ENCODE data around the gene BBS1. TPM values are rescaled to one million over a fixed set of nuclear protein-coding genes. Genes with fewer than 3 reads are reported as not detected.
A peak's percentile ranks its signal among the peaks of the same experiment; 100 is the strongest.

Gene BBS1
- total RNA-seq, 1 experiment from 2014 or later: 28.4 TPM

- Histone ChIP-seq H3K36me3 (ENCODE audit: low read depth, low read length) (no peaks in the 10 kb centered on the region), H3F3A (ENCODE audit: low read length, unreplicated experiment) (no peaks in the 10 kb centered on the region), H3K9me3 (ENCODE audit: low read length) (no peaks in the 10 kb centered on the region), H3K79me2 (ENCODE audit: low read length) (no peaks in the 10 kb centered on the region), H3K27me3 (ENCODE audit: low read length) (no peaks in the 10 kb centered on the region), H3K27ac (ENCODE audit: low read length) (no peak overlapping the region), H3K4me2 (ENCODE audit: low read length) (no peak overlapping the region), H3K9me2 (replicated peaks; ENCODE audit: low read length) (no peaks in the 10 kb centered on the region), H2AFZ (ENCODE audit: low read length) (no peak overlapping the region), H3K9ac (ENCODE audit: low read length) (no peak overlapping the region), H3K4me1 (ENCODE audit: insufficient read depth, low read length) (peaks cover 6% of the 10 kb centered on the region; the same call in 1 of the 2 replicates), H4K20me1 (ENCODE audit: low read length) (no peaks in the 10 kb centered on the region), H3K4me3 (ENCODE audit: low read length) (no peak overlapping the region)
- ATAC-seq: no peak
- DNase-seq: no peak
- no peak for TF ChIP-seq EZH2 (IDR thresholded peaks at IDR 0.05; ENCODE audit: low read length, unreplicated experiment)
- TF ChIP-seq EZH2phosphoT487 (IDR thresholded peaks at IDR 0.05; ENCODE audit: borderline replicate concordance, low read length): no peak
- no peak for TF ChIP-seq CTCF (conservative IDR thresholded peaks at IDR 0.05; ENCODE audit: low read depth, low read length)
- CTCF ChIA-PET: no interaction called here
- intact Hi-C loops (cut with micrococcal nuclease): no loop called here
- POLR2A ChIA-PET (ENCODE audit: unreplicated experiment): no interaction called here
- no TSS peak for BruUV-seq (replicated peaks)
These were observed 59.8 kb downstream of the BBS1 start for GRCh38 chr11:66570079-66570849.

GRCh38 chr11:66570850-66571180 is 60.4 kb downstream of the BBS1 start:
- BruUV-seq (replicated peaks): no TSS peak
- Histone ChIP-seq H3K4me2 (ENCODE audit: low read length) (no peak overlapping the region), H3K9me2 (replicated peaks; ENCODE audit: low read length) (no peaks in the 10 kb centered on the region), H4K20me1 (ENCODE audit: low read length) (no peaks in the 10 kb centered on the region), H3K9ac (ENCODE audit: low read length) (no peak overlapping the region), H2AFZ (ENCODE audit: low read length) (no peak overlapping the region), H3K27ac (ENCODE audit: low read length) (no peak overlapping the region), H3F3A (ENCODE audit: low read length, unreplicated experiment) (no peaks in the 10 kb centered on the region), H3K27me3 (ENCODE audit: low read length) (no peaks in the 10 kb centered on the region), H3K36me3 (ENCODE audit: low read depth, low read length) (no peaks in the 10 kb centered on the region), H3K4me3 (ENCODE audit: low read length) (no peak overlapping the region), H3K9me3 (ENCODE audit: low read length) (no peaks in the 10 kb centered on the region), H3K79me2 (ENCODE audit: low read length) (no peaks in the 10 kb centered on the region), H3K4me1 (ENCODE audit: insufficient read depth, low read length) (peaks cover 6% of the 10 kb centered on the region; the same call in 1 of the 2 replicates)
- CTCF ChIA-PET: no interaction called here
- DNase-seq: no peak
- POLR2A ChIA-PET (ENCODE audit: unreplicated experiment): no interaction called here
- TF ChIP-seq CTCF (conservative IDR thresholded peaks at IDR 0.05; ENCODE audit: low read depth, low read length) (no peak), EZH2 (IDR thresholded peaks at IDR 0.05; ENCODE audit: low read length, unreplicated experiment) (no peak), EZH2phosphoT487 (IDR thresholded peaks at IDR 0.05; ENCODE audit: borderline replicate concordance, low read length) (no peak)
- intact Hi-C loops (cut with micrococcal nuclease): no loop called here
- no peak for ATAC-seq

GRCh38 chr11:66579017-66579606 is 68.7 kb downstream of the BBS1 start:
- no peaks in the 10 kb centered on the region for H3K27me3 ChIP-seq (ENCODE audit: low read length)
- DNase-seq (peak; percentile 74), ATAC-seq (peak; percentile 82)
- no peaks in the 10 kb centered on the region for H4K20me1 ChIP-seq (ENCODE audit: low read length)
- H2AFZ ChIP-seq (ENCODE audit: low read length): peak overlapping the region; percentile 50; the same call in 1 of the 2 replicates
- no peaks in the 10 kb centered on the region for H3K9me2 ChIP-seq (replicated peaks; ENCODE audit: low read length)
- intact Hi-C loops (cut with micrococcal nuclease): loop anchor here (2.0 kb wide), 1 partner anchor 100 kb away; no protein-coding TSS in a partner anchor
- TF ChIP-seq CTCF (conservative IDR thresholded peaks at IDR 0.05; ENCODE audit: low read depth, low read length): peak; percentile 90
- no peak for TF ChIP-seq EZH2 (IDR thresholded peaks at IDR 0.05; ENCODE audit: low read length, unreplicated experiment)
- H3K79me2 ChIP-seq (ENCODE audit: low read length): no peaks in the 10 kb centered on the region
- peaks cover 7% of the 10 kb centered on the region; the same call in 1 of the 2 replicates for H3K9me3 ChIP-seq (ENCODE audit: low read length)
- no TSS peak for BruUV-seq (replicated peaks)
- no peaks in the 10 kb centered on the region for H3K36me3 ChIP-seq (ENCODE audit: low read depth, low read length)
- H3K9ac ChIP-seq (ENCODE audit: low read length): no peak overlapping the region
- no peaks in the 10 kb centered on the region for H3K4me1 ChIP-seq (ENCODE audit: insufficient read depth, low read length)
- H3K27ac ChIP-seq (ENCODE audit: low read length): no peak overlapping the region
- no peak overlapping the region for H3K4me3 ChIP-seq (ENCODE audit: low read length)
- POLR2A ChIA-PET (ENCODE audit: unreplicated experiment): no interaction called here
- H3K4me2 ChIP-seq (ENCODE audit: low read length): peak overlapping the region; percentile 7; the same call in 1 of the 2 replicates
- H3F3A ChIP-seq (ENCODE audit: low read length, unreplicated experiment): no peaks in the 10 kb centered on the region
- CTCF ChIA-PET: interaction anchor here (0.7 kb wide), 1 partner anchor 28 kb away, joined by 5 read pairs; no protein-coding TSS in a partner anchor

Data from PC-3 (cell line).